Astrocyte of the cerebellum (primary cell): ENCODE data around the gene DNAJC30.

Source experiments
- DNase-seq: peaks from one replicate; pipeline ENCODE4 v3.0.0-alpha.2; 2011; ENCODE audit warnings: low read depth
- H3K4me3 ChIP-seq: 2 replicates; pipeline ENCODE4 v1.5.1; 2011; ENCODE audit warnings: mild to moderate bottlenecking, low read depth, low read length, moderate library complexity
- in situ Hi-C: cut with HindIII; loops from 2 replicates; pipeline ENCODE4 v1.10.0; 2017; ENCODE audit warnings: low sequenced_read_pairs
- TF ChIP-seq, protein P1 (sequence below): IDR thresholded peaks from 2 replicates; pipeline ENCODE4 v1.5.1; 2012; ENCODE audit warnings: low read length, low read depth, moderate library complexity, mild to moderate bottlenecking; ENCODE audit errors: missing control alignments

The DNAJC30 gene

GRCh38 chr7:73633323-73633722, 49.9 kb downstream of the DNAJC30 start:
- TF ChIP-seq, protein P1, sequence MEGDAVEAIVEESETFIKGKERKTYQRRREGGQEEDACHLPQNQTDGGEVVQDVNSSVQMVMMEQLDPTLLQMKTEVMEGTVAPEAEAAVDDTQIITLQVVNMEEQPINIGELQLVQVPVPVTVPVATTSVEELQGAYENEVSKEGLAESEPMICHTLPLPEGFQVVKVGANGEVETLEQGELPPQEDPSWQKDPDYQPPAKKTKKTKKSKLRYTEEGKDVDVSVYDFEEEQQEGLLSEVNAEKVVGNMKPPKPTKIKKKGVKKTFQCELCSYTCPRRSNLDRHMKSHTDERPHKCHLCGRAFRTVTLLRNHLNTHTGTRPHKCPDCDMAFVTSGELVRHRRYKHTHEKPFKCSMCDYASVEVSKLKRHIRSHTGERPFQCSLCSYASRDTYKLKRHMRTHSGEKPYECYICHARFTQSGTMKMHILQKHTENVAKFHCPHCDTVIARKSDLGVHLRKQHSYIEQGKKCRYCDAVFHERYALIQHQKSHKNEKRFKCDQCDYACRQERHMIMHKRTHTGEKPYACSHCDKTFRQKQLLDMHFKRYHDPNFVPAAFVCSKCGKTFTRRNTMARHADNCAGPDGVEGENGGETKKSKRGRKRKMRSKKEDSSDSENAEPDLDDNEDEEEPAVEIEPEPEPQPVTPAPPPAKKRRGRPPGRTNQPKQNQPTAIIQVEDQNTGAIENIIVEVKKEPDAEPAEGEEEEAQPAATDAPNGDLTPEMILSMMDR, result no peak
- DNase-seq, result no peak
- in situ Hi-C loops, result no loop called here
- no peak overlapping the region for H3K4me3 ChIP-seq

DNA sequence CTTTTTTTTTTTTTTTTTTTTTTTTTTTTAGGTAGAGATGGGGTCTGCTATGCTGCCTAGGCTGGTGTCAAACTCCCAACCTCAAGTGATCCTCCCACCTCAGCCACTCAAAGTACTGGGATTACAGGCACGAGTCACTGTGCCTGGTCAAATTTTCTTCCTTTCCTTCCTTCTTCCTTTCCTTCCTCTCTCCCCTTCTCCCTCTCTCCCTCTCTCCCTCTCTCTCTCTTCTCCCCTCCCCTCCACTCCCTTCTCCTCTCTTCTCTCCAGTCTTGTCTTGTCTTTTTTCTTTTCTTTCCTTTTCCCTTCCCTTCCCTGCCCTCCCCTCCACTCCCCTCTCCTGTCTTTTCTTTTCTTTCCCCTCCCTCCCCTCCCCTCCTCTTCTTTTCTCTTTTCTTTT, 51.7 kb downstream of the DNAJC30 start:
- in situ Hi-C loops, result no loop called here
- no peak for DNase-seq
- TF ChIP-seq, protein P1, result no peak
- H3K4me3 ChIP-seq, result no peak overlapping the region
